HG02840 (cell line): ENCODE measurements around the gene ACIN1.
A peak's percentile ranks its signal among the peaks of the same experiment; 100 is the strongest.

Experiments
- ATAC-seq: cut with Tn5 transposase; IDR thresholded peaks from one replicate; pipeline ENCODE4 v1.9.1; 2021; ENCODE audit warnings: mild to moderate bottlenecking, moderate library complexity, moderate number of reproducible peaks; ENCODE audit not compliant: unreplicated experiment, low FRiP score

Gene ACIN1

GRCh38 chr14:23063601-23064000 lies 31.3 kb downstream of the ACIN1 start:
- no peak for ATAC-seq

DNA sequence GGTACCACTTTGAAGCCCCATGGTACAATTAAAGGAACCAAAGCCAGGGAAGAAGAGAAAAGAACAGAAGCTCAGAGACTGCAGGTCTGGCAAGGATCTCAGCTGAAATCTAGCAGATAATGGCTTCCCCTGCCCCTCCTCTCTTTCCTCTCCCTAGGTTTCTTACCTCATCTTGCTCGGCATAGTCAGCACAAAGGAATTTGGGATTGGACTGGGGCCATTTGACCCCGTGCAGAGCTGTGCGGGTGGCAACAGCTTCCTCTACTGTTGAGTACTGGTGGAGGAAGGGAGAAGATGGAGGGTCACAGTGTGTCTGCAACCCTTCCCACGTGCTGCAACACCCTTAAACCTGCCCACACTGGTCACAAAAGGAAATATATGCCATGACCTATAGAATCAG lies 32.9 kb downstream of the ACIN1 start:
- ATAC-seq, result no peak

DNA sequence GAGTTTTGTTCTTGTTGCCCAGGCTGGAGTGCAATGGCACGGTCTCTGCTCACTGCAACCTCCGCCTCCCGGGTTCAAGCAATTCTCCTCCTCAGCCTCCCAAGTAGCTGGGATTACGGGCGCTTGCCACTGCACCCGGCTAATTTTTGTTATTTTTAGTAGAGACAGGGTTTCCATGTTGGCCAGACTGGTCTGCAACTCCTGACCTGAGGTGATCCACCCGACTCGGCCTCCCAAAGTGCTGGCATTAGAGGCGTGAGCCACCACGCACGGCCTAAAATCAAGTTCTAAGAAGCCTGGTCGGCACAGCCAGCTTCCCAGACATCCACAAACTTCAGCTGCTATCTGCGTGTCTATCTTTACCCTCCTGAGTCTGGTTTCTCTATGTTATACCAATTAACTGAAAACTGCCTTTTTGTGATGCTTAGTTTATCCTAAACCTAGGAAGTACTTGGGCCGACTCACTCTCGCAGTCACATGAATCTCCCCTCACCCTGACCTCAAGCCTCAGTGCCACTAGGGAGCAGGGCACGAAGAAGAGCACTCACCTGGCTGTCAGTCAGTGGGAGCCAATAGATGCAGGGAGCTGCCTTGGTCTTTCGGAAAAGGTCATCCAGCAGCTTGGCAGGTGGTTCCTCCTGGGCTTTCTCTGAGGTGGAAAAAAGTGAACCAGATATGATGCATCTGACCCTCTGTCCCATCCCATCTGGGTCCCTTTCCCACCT lies 34.2 kb downstream of the ACIN1 start:
- ATAC-seq, result no peak

- ATAC-seq, result no peak
Observed at GRCh38 chr14:23058654-23059504, 36.1 kb downstream of the ACIN1 start.

DNA sequence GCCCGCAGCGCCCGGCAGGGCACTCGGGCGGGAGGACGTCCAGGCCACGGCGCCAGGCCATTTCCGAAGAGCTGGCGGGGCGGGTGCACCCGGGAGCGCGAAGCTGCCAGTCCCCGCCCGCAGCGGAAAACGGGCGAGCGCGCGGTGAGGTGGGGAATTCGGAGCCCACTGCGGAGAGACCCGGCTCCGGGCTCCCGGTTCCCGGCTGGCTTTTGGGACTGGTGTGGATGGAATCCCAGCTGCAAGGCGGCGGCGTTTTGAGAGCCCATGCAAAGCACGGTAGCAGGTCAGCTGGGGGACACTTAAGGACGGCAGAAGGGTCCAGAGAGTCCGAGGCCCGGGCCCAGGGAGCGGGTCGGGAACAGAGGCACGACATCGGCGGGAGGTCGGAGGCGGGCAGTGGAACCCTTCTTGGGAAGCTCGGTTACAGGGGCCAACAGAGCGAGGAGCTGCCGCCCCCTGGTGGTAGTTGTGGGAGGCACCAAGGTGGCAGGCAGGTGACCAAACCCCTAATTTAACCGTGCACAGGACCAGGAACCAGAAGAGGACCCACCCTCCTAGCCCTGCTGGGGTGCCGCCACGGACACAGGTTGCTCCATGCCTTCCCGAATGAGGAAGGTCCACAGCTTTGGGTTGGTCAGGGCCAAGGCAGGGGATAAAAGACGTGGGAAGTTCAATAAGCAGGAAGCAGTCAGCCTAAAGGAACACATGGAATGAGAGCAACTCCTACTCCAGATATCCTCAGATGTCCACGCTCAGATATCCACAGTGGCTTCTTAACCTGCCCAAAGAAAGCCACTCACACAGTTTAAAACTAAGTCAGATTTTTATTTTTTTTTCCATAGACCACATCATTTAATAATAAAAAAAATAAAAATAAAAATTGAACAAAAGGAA lies 36.9 kb downstream of the ACIN1 start:
- ATAC-seq, result peak; percentile 54

DNA sequence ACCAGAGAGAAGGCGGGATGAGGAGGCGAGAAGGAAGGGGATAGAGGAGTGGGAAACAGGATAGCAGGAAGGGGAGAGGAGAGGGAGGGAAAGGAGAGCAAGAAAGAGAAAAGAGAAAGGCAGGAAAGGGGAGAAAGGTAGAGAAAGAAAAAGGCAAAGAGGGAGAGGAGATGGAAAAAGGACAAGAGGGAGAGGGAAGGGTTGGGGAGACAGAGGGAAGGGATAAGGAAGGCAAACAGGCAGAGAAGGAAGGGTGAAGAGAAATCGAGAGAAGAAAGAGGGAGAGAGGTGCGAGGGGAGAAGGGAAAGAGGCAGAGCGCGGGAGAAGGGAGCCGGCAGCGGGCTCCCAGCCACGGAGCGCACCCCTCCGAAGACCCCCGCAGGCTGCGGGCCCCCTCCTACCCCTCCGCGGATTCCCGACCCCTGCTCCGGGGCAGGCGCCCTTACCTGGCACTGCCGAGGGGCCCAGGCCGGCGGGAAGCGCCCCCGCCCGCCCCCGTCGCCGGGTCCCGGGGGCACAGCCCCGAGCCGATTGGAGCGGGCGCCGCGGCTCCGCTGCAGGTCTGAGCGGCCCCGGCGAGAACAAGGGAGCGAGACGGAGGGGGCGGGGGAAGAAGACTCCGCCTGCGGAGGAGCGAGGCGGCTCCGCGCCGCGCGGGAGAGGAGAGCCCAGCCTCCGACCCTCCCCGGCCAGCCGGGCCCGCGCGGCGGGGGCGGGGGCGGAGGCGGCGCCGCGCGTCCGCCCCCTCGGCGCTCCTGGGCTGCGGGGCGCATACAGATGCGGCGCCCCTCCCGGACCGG lies 37.8 kb downstream of the ACIN1 start, which contains the start of gene CDH24:
TSS of gene CDH24 (minus strand) at position 565 of the 801 bp plus-strand sequence. CDS start 1,787 bp downstream, outside the sequence.
- ATAC-seq, result peak; percentile 35

GRCh38 chr14:23056145-23056955 lies 38.6 kb downstream of the ACIN1 start:
- peak; percentile 41 for ATAC-seq

GRCh38 chr14:23055621-23056144 lies 39.3 kb downstream of the ACIN1 start:
- no peak for ATAC-seq

- ATAC-seq, result no peak
Observed at GRCh38 chr14:23055147-23055550, 39.8 kb downstream of the ACIN1 start.

DNA sequence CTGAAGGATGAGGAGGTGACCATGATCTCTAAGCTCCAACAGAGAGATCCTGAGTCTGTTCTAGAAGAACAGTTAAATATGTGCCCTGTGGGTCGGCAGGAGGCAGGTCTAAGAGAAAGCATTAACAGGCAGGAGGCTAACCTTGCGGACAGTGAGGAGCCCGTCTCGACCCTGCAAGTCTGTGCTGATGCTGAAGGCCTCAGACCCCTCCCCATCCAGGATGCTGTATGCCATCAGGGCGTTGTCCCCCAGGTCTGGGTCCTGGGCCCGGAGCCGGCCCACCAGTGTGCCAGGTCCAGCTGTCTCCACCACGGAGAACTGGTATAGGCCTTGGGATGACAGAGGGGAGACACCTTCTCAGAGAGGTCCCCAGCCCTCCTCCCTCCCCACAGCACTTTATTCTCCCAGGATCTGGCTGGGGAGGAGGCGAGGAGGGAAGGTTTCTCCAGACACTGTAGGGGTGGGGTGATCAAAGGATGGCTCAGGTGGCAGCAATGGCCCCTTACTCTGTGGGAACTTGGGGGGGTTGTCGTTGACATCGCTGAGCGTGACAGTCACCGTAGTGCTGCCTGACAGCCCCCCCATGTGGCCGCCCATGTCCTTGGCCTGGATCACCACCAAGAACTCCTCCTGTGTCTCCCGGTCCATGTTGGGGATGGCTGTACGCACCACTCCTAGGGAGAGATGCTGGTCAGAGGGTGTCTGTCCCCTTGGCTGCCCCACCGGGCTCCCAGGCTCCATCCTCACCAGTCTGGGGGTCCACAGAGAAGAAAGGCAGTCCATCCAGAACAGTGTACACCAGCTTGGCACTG lies 40.7 kb downstream of the ACIN1 start:
- ATAC-seq, result no peak

- ATAC-seq, result no peak
Observed at GRCh38 chr14:23053426-23053825, 41.5 kb downstream of the ACIN1 start.

DNA sequence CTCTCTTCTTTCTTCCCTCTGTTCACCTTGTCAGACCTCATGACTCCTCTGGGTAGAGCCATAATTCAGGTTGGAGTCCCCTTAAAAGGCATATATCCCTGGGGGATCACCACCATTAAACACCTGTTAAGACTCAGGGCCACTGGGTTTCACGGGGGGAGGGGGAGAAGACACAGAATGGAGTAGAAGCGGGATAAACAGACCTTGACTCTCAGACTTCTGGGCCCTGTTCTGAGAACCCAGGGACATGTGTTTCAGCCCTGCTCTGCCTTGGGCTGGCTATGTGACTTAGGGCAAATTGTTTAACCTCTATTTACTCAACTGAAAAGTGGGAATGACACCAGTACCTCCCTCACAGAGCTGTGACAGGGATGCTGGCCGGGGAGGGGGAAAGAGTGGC lies 42.3 kb downstream of the ACIN1 start:
- no peak for ATAC-seq

GRCh38 chr14:23052182-23052623 lies 42.7 kb downstream of the ACIN1 start:
- ATAC-seq, result no peak

DNA sequence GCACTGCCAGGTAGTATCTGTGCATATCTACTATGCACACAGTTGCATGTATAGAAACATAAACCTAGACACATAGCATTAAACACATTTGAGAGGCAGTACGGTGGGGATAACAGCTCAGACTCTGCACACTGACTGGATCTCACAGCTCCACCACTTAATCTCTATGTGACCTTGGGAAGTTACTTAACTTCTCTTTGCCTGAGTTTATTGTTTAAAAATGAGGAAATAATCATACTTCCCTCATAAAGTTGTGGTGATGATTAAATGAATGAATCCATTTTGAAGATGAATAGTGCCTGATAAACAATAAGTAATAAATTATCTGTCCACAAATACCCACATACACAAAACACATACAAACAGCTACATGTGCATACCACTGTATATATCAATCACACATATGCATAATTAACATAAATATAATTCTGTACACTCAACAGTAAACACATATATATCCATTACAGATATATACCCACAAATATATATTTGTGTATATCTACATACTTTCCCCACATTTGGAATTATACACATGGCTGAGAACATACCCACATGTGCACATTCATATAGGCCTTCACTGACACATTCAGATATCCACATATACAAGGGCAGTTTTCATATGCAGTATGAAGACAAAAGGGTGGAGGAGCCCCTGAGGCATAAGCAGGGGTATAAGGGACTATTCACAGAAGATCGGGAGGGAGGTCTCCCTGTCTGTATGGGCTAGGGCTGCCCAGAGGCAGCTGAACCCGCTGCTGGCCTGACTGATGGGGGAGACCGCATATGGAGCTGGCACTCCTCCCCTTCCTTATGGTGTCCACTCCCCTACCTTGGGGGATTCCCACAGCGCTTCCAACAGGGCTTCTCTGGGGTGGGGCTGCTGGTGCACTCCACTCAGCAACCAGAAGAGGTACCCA lies 43.5 kb downstream of the ACIN1 start:
- no peak for ATAC-seq

DNA sequence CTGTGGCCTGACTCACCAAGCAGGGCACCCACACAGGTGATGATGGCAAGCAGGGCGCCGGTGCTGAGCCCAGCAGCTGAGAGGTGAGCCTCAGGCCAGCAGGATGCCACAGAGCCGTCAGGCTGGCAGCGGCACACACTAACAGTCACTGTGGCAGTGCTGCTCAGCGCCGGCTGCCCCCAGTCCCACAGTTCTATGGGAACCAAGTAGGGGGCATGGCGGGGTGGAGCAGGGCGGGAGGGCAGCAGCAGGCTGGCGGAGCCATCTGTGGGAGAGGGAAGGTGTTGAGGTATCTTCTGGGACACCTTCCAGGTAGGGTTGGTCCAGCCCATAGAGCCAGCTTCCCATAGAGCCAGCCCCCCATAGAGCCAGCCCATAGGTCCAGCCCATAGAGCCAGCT lies 45.9 kb downstream of the ACIN1 start:
- ATAC-seq, result no peak

DNA sequence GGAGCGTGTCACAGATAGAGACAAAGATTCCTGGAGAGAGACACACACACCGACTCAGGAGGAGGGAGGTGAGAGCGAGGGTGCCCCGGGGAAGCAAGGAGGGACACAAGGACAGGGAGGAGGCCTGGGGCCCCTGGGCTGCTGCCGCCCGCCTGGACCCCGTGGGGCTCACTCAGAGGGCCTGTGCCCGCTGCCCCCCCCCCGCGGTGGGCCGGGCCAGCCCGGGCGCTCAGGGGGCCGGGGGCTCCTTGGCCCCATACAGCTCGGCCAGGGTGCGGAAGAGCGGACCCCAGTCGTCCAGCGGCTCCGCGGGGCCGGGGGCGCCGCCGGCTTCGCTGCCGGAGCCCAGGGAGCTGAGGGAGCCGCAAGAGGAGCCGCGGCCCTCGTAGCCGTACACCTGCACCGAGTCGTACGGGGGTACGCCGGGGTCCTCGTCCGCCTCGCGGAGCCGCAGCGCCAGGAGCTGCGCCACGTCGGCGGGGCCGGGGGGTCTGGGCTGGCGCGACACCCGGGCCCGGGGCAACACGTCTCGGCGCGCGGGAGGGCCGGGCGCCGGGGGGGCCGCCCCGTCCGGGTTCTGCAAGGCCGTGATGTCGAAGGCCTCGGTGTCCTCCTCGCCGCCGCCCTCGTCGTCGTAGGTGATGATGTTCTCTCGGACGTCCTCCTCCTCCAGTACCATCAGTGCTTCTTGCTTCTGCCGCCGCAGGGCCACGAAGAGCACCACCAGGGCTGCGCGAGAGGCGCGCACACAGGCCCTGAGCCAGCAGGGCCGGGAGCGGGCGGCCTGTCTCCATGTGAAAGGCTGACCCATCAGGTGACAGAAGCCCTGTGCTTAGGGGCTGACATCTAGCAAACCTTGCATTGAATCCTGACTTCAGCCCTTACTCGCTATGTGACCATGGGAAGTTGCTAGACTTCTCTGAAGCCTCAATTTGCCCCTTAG lies 46.9 kb downstream of the ACIN1 start:
- no peak for ATAC-seq
